GDM1 (cell line): ENCODE results near the gene RAB25.
A peak's percentile ranks its signal among the peaks of the same experiment; 100 is the strongest.

Source experiments
- DNase-seq: peaks from one replicate; lab custom pipeline; 2025; lab: John Stamatoyannopoulos, UW

RAB25 gene

DNA sequence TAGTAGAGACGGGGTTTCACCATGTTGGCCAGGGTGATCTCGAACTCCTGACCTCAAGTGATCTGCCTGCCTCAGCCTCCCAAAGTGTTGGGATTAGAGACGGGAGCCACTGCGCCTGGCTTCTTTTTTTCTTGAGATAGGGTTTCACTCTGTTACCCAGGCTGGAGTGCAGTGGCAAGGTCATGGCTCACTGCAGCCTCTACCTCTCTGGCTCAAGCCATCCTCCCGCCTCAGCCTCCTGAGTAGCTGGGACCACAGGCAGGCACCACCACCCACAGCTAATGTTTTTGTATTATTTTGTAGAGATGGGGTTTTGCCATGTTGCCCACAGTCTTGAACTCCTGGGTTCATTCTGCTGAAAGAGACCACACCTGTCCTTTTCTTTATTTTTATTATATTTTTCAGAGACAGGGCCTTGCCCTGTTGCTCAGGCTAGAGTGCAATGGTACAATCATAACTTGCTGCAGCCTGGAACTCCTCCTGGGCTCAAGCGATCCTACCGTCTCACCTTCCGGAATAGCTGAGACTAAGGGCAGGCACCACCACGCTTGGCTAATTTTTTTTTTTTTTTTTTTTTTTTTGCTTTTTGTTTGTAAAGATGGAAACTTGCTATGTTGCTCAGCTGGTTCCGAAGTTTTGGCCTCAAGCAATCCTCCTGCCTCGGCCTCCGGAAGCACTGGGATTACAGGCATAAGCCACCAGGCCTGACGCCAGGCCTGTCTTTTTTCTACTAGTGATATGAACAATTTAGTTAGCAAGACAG lies 56.6 kb downstream of the RAB25 start:
- no peak for DNase-seq

DNA sequence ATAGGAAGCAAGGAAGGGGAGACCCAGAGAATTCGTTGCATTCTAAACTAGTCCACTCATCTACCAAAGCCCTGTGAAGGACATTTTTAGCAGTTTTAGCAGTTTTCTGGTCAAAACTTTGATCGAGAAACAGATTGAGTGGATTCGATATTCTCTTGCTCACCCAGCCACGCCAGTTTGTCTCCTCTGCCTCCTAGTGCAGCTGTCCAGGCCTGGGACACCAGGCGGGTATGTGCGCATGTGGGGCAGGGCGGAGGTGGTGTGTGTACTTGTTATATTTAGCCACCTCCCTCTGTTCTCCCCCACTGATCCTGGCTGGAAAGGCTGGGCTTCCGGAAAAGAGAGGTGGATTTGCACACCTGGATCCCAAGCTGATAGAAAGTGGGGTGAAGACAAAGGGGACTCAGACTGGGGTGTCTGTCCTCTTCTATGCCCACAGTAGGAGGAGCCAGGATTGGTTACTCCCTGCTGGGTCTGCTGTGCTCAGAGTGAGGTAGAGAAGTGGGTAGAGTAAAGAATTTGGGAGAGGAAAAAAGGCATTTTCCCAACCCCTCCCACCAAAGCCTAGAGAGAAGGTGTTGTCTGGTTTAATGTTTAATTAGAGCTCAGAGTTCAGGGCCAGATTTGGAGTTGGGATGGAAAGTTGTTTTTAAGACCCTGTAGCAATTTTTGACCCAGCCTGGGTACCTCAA lies 57.4 kb downstream of the RAB25 start:
- no peak for DNase-seq

DNA sequence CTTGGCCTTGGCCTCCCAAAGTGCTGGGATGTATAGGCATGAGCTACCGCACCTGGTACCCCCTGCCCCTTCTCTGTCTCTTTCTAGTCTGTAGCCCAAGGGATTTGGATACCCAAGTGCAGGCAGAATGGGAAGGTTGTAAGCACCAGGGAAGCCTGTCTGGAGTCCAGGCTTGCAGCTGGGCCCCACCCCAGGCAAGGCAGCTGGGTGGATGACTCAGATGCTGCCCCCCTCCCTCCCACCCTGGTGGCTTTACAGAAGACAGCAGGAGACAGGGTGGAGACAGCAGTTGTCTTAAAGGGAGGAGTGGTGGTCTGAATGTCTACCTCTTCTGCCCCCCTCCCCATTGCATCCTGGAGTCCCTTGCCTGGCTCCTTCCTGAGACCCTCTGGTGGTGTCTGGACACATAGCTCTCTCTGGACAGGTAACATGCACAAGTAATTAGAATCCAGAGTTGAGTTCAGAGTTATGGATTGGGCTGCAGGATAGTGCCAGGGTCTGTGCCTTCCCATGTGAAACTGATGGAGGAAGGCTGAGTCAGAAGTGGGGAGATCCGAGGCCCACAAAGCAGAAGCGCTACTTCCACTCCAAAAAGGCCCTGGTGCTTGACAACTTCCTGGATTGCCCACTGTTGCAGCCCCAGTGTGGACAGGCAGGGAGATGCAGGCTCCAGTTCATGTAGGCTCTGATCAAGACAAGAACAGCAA lies 58.7 kb downstream of the RAB25 start:
- peak; percentile 40 for DNase-seq
